ENCODE results near the gene CCDC127.

CCDC127 gene

GRCh38 chr5:157126-157715 is 60.7 kb downstream of the CCDC127 start:
- no peak for DNase-seq (ENCODE audit: low read depth)

GRCh38 chr5:156411-157072 is 61.4 kb downstream of the CCDC127 start:
- DNase-seq (ENCODE audit: low read depth), result no peak

GRCh38 chr5:155651-156410 is 62.1 kb downstream of the CCDC127 start:
- DNase-seq (ENCODE audit: low read depth), result no peak

- no peak for DNase-seq (ENCODE audit: low read depth)
These were observed 63.1 kb downstream of the CCDC127 start for GRCh38 chr5:154826-155225.

- DNase-seq (ENCODE audit: low read depth), result no peak
These were observed 63.7 kb downstream of the CCDC127 start for GRCh38 chr5:154236-154635.

GRCh38 chr5:153256-153655 is 64.7 kb downstream of the CCDC127 start:
- no peak for DNase-seq (ENCODE audit: low read depth)

GRCh38 chr5:152077-152476 is 65.9 kb downstream of the CCDC127 start:
- no peak for DNase-seq (ENCODE audit: low read depth)

- no peak for DNase-seq (ENCODE audit: low read depth)
These were observed 67.2 kb downstream of the CCDC127 start for GRCh38 chr5:150746-151145.

GRCh38 chr5:149745-150485 is 68.0 kb downstream of the CCDC127 start:
- DNase-seq (ENCODE audit: low read depth), result no peak

GRCh38 chr5:147751-148150 is 70.2 kb downstream of the CCDC127 start:
- no peak for DNase-seq (ENCODE audit: low read depth)
